GM21381 (cell line): ENCODE measurements around the gene BNC1.

Source experiments
- ATAC-seq: cut with Tn5 transposase; IDR thresholded peaks from one replicate; pipeline ENCODE4 v1.9.1; 2021; ENCODE audit warnings: mild to moderate bottlenecking, moderate library complexity; ENCODE audit not compliant: unreplicated experiment

BNC1 gene, protein sequence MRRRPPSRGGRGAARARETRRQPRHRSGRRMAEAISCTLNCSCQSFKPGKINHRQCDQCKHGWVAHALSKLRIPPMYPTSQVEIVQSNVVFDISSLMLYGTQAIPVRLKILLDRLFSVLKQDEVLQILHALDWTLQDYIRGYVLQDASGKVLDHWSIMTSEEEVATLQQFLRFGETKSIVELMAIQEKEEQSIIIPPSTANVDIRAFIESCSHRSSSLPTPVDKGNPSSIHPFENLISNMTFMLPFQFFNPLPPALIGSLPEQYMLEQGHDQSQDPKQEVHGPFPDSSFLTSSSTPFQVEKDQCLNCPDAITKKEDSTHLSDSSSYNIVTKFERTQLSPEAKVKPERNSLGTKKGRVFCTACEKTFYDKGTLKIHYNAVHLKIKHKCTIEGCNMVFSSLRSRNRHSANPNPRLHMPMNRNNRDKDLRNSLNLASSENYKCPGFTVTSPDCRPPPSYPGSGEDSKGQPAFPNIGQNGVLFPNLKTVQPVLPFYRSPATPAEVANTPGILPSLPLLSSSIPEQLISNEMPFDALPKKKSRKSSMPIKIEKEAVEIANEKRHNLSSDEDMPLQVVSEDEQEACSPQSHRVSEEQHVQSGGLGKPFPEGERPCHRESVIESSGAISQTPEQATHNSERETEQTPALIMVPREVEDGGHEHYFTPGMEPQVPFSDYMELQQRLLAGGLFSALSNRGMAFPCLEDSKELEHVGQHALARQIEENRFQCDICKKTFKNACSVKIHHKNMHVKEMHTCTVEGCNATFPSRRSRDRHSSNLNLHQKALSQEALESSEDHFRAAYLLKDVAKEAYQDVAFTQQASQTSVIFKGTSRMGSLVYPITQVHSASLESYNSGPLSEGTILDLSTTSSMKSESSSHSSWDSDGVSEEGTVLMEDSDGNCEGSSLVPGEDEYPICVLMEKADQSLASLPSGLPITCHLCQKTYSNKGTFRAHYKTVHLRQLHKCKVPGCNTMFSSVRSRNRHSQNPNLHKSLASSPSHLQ

GRCh38 chr15:83284559-83285283 is at the start of gene BNC1:
Gene BNC1 (minus strand): TSS chr15:83284664. CDS start chr15:83284628, 36 bp downstream.
- ATAC-seq, result no peak

DNA sequence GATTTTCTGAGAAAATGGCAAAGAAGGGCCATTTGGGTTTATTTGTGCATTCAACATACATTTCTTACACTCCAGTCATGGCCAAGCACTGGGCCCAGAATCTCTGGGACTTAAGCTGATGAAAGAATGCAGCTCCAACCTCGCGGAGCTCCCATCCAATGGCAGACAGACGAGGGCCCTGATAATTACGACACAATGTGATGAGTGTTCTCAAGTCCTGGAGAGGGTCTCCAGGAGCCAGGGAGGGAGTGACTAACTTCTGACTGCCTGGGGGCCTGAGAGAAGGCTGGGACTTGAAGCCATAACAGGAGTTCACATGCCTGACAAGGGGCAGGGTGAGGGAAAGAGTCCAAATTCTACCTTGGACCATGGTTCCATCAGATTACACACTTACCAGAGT is 42.6 kb upstream of the BNC1 start:
- no peak for ATAC-seq

- no peak for ATAC-seq
Measured at GRCh38 chr15:83324799-83325198, 40.3 kb upstream of the BNC1 start.

DNA sequence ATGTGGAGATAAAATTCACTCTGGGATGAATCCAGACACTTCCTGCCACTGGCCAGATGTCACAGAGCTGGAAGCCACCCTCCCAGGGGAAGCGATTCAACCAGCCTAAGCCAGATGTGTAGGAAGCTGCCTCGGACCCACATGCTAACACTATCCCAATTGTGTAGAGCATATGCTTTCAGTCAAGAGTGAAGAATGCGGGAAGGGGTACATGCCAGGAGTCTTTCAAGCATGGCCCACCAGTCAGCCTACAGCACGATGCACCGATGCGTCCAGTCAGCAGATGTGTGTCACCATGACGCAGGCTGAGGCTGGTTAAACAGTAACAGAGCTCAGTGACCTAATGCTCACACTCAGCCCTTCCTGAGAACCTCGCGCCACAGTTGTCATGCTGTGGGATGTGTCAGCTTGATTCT is 38.8 kb upstream of the BNC1 start:
- ATAC-seq, result no peak

- no peak for ATAC-seq
Measured at GRCh38 chr15:83322691-83323090, 38.2 kb upstream of the BNC1 start.

GRCh38 chr15:83322061-83322460 is 37.6 kb upstream of the BNC1 start:
- no peak for ATAC-seq

GRCh38 chr15:83320844-83321243 is 36.4 kb upstream of the BNC1 start:
- ATAC-seq, result no peak

GRCh38 chr15:83320404-83320803 is 35.9 kb upstream of the BNC1 start:
- ATAC-seq, result no peak

DNA sequence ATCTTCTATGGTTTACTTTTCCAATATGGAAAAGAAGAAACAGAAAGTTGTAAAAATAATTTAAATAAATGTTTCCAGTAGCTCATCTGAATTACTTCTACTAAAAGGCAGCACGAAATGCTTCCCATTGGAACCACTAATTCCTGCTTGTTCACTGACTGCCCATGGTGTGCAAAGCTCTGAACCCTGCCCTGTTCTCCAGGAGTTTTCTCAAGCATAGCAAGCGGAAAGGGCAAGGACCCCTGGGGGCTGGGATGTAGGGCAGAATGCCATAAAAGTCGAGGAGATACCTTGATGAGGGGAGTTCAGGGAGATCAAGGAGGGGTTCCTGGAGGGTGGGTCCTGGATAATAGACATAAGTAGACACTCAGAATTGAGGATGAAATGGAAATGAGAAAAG is 35.3 kb upstream of the BNC1 start:
- no peak for ATAC-seq

DNA sequence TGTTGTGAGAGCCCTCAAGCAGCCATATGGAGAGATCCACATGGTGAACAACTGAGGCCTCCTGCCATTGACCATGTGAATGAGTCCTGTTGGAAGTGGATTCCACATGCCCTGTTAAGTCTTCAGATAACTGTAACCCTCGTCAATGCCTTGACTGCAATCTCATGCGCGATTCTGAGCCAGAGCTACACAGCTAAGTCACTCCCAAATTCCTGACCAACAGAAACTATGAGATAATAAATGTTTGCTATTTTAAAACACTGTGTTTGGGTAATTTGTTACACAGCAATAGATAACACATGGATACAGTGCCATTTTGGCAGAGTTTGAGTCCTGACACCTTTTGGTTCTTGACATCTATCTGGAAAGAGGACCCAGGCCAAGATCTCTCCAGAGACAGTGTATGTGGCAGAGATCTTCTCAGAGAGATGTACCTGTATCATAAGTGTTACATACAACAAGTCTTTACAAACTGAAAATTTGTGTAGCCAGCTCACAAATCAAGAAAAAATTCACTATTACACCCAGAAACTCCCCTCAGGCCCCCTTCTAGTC is 34.5 kb upstream of the BNC1 start:
- no peak for ATAC-seq

- ATAC-seq, result no peak
Measured at GRCh38 chr15:83318036-83318435, 33.6 kb upstream of the BNC1 start.

- no peak for ATAC-seq
Measured at GRCh38 chr15:83312071-83312470, 27.6 kb upstream of the BNC1 start.

- no peak for ATAC-seq
Measured at GRCh38 chr15:83310521-83311456, 26.3 kb upstream of the BNC1 start.

DNA sequence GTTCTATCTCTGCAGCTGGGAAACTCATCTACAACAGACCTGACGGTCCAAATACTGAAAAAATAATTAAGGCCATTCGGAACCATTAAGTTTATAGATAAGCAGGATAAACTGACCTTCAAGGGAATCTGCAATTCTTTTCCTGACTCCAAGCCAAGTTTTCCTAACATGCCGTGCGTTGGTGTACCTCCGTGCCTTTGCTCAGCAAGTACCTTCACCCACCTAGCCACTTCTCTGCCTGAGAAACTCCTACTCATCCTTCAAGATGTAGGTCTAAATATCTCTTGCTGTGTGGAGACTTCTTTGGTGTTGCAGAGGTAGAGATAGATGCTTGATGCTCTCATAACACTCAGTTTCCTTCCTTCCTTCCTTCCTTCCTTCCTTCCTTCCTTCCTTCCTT is 24.2 kb upstream of the BNC1 start:
- ATAC-seq, result no peak

GRCh38 chr15:83306561-83306960 is 22.1 kb upstream of the BNC1 start:
- ATAC-seq, result no peak

- no peak for ATAC-seq
Measured at GRCh38 chr15:83305704-83306291, 21.3 kb upstream of the BNC1 start.

- no peak for ATAC-seq
Measured at GRCh38 chr15:83304861-83305703, 20.6 kb upstream of the BNC1 start.

DNA sequence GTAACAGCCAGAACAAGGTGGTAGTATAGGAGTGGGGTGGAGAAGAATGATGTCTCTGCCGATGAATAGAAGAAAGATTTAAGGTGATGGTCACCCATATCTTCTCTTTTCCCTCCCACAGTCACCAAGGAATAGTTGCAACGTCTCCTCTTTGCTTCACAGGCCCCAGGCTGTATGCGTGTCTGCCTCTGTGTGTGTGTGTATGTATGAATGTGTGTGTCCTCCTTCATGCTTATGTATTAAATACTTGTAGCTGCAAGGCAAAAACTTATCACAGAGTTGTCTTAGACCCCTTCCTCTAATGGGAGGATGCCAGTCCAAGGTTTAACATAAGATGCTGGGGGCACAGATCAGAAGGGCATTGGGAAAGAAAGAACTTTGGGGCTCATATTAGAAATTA is 19.1 kb upstream of the BNC1 start:
- ATAC-seq, result no peak
